ENCODE results near the gene IQSEC2.
A peak's percentile ranks its signal among the peaks of the same experiment; 100 is the strongest.

The IQSEC2 gene

GRCh38 chrX:53281321-53281822 is at the start of gene IQSEC2:
Gene IQSEC2, minus strand, starts transcription at chrX:53281584.
- DNase-seq (ENCODE audit: low read depth in 2 of 2, low spot score in 1 of 2): no peak

GRCh38 chrX:53330331-53330730 is 48.9 kb upstream of the IQSEC2 start:
- DNase-seq (ENCODE audit: low read depth in 2 of 2, low spot score in 1 of 2): no peak

GRCh38 chrX:53324803-53325202 is 43.4 kb upstream of the IQSEC2 start:
- no peak for DNase-seq (ENCODE audit: low read depth in 2 of 2, low spot score in 1 of 2)

- no peak for DNase-seq (ENCODE audit: low read depth in 2 of 2, low spot score in 1 of 2)
Observed at GRCh38 chrX:53324085-53324484, 42.7 kb upstream of the IQSEC2 start.

GRCh38 chrX:53323196-53323595 is 41.8 kb upstream of the IQSEC2 start:
- no peak for DNase-seq (ENCODE audit: low read depth in 2 of 2, low spot score in 1 of 2)

GRCh38 chrX:53321943-53322497 is 40.6 kb upstream of the IQSEC2 start:
- DNase-seq (ENCODE audit: low read depth in 2 of 2, low spot score in 1 of 2): no peak

GRCh38 chrX:53321230-53321942 is 40.0 kb upstream of the IQSEC2 start:
- no peak for DNase-seq (ENCODE audit: low read depth in 2 of 2, low spot score in 1 of 2)

- DNase-seq (ENCODE audit: low read depth in 2 of 2, low spot score in 1 of 2): no peak
Observed at GRCh38 chrX:53320543-53321229, 39.3 kb upstream of the IQSEC2 start.

GRCh38 chrX:53319614-53320542 is 38.5 kb upstream of the IQSEC2 start:
- DNase-seq (ENCODE audit: low read depth in 2 of 2, low spot score in 1 of 2): no peak

- DNase-seq (ENCODE audit: low read depth in 2 of 2, low spot score in 1 of 2): no peak
Observed at GRCh38 chrX:53318766-53319353, 37.5 kb upstream of the IQSEC2 start.

- DNase-seq (ENCODE audit: low read depth in 2 of 2, low spot score in 1 of 2): peak; percentile 38 to 48
Observed at GRCh38 chrX:53317365-53318069, 36.1 kb upstream of the IQSEC2 start.

- DNase-seq (ENCODE audit: low read depth in 2 of 2, low spot score in 1 of 2): no peak
Observed at GRCh38 chrX:53316860-53317237, 35.5 kb upstream of the IQSEC2 start.

- DNase-seq (ENCODE audit: low read depth in 2 of 2, low spot score in 1 of 2): no peak
Observed at GRCh38 chrX:53316111-53316859, 34.9 kb upstream of the IQSEC2 start.

GRCh38 chrX:53313728-53314105 is 32.3 kb upstream of the IQSEC2 start:
- no peak for DNase-seq (ENCODE audit: low read depth in 2 of 2, low spot score in 1 of 2)

GRCh38 chrX:53312946-53313727 is 31.8 kb upstream of the IQSEC2 start:
- peak; percentile 38 to 46 for DNase-seq (ENCODE audit: low read depth in 2 of 2, low spot score in 1 of 2)

GRCh38 chrX:53309837-53310236 is 28.5 kb upstream of the IQSEC2 start:
- no peak for DNase-seq (ENCODE audit: low read depth in 2 of 2, low spot score in 1 of 2)

GRCh38 chrX:53308836-53309235 is 27.5 kb upstream of the IQSEC2 start:
- DNase-seq (ENCODE audit: low read depth in 2 of 2, low spot score in 1 of 2): no peak

- DNase-seq (ENCODE audit: low read depth in 2 of 2, low spot score in 1 of 2): no peak
Observed at GRCh38 chrX:53305996-53306937, 24.9 kb upstream of the IQSEC2 start.
